Measurements from ENCODE around the gene NT5C.

GRCh38 chr17:75124819-75125162 lies 6.8 kb downstream of the NT5C start:
- TF ChIP-seq GATA2 (IDR thresholded peaks at IDR 0.05; ENCODE audit: low read depth, low read length), result no peak
- no peak for TF ChIP-seq GATA3 (IDR thresholded peaks at IDR 0.05; ENCODE audit: low read depth, low read length)

Measured in SH-SY5Y (cell line).